GM18873 (cell line): ENCODE data around the gene AQP12A.

ENCODE experiments used
- ATAC-seq: cut with Tn5 transposase; IDR thresholded peaks from one replicate; pipeline ENCODE4 v1.9.1; 2021; ENCODE audit warnings: mild to moderate bottlenecking, moderate library complexity, moderate number of reproducible peaks; ENCODE audit not compliant: unreplicated experiment, low FRiP score

The AQP12A gene

GRCh38 chr2:240719676-240720545 is 28.2 kb downstream of the AQP12A start:
- ATAC-seq = no peak

GRCh38 chr2:240720686-240721595 is 29.3 kb downstream of the AQP12A start:
- no peak for ATAC-seq

GRCh38 chr2:240721596-240722180 is 30.0 kb downstream of the AQP12A start:
- ATAC-seq = no peak

- no peak for ATAC-seq
Observed at GRCh38 chr2:240722376-240722775, 30.7 kb downstream of the AQP12A start.

GRCh38 chr2:240722796-240723735 is 31.4 kb downstream of the AQP12A start:
- ATAC-seq = no peak

GRCh38 chr2:240723851-240724250 is 32.2 kb downstream of the AQP12A start:
- no peak for ATAC-seq

- ATAC-seq = no peak
Observed at GRCh38 chr2:240724431-240724830, 32.8 kb downstream of the AQP12A start.

GRCh38 chr2:240725266-240725665 is 33.6 kb downstream of the AQP12A start:
- no peak for ATAC-seq

GRCh38 chr2:240725671-240726070 is 34.0 kb downstream of the AQP12A start:
- no peak for ATAC-seq

- no peak for ATAC-seq
Observed at GRCh38 chr2:240726876-240727275, 35.2 kb downstream of the AQP12A start.

GRCh38 chr2:240727439-240727838 is 35.8 kb downstream of the AQP12A start:
- ATAC-seq = no peak

GRCh38 chr2:240727913-240728312 is 36.2 kb downstream of the AQP12A start:
- ATAC-seq = no peak

GRCh38 chr2:240728361-240728760 is 36.7 kb downstream of the AQP12A start:
- ATAC-seq = no peak

- ATAC-seq = no peak
Observed at GRCh38 chr2:240728827-240729226, 37.2 kb downstream of the AQP12A start.

- no peak for ATAC-seq
Observed at GRCh38 chr2:240730501-240731177, 39.0 kb downstream of the AQP12A start.

- ATAC-seq = no peak
Observed at GRCh38 chr2:240731178-240731545, 39.5 kb downstream of the AQP12A start.

GRCh38 chr2:240732184-240732583 is 40.5 kb downstream of the AQP12A start:
- ATAC-seq = no peak

GRCh38 chr2:240732911-240733622 is 41.4 kb downstream of the AQP12A start:
- ATAC-seq = no peak
